K562 (cell line): ENCODE results near the gene EIF1B. TPM values are rescaled to one million over a fixed set of nuclear protein-coding genes. Genes with fewer than 3 reads are reported as not detected.

Experiments used
- CHD1 ChIP-seq: fragments of 200-600 bp; sonication (generic); IDR thresholded peaks from one replicate; pipeline ENCODE4 v1.6.1; 2012; ENCODE audit warnings: mild to moderate bottlenecking, moderate library complexity, low read length, inconsistent platforms
- EP300 ChIP-seq: IDR thresholded peaks from 2 replicates; pipeline ENCODE4 v1.6.1; 2012; ENCODE audit warnings: low read length, improper control_type of control experiment
- FOXJ2 ChIP-seq: fragments of 200-800 bp; sonication (Bioruptor generic); IDR thresholded peaks from 2 replicates; pipeline ENCODE4 v1.6.1; 2016; ENCODE audit warnings: missing genetic modification characterization, missing compliant biosample characterization
- FOXK2 ChIP-seq, 2 experiments: fragments of 450-650 bp; IDR thresholded peaks in 1 of 2; conservative IDR thresholded peaks in 1 of 2; 2 replicates each; pipeline ENCODE4 v1.6.1; 2016; ENCODE audit warnings: low read depth in 2 of 2, mild to moderate bottlenecking in 1 of 2
- HCFC1 ChIP-seq: IDR thresholded peaks from 2 replicates; pipeline ENCODE4 v1.6.1; 2012; ENCODE audit warnings: low read depth, low read length, improper control_type of control experiment
- HIVEP1 ChIP-seq: fragments of 250-450 bp; sonication (Bioruptor Pico); IDR thresholded peaks from 2 replicates; pipeline ENCODE4 v1.4.0; 2020; ENCODE audit warnings: mild to moderate bottlenecking
- HNRNPL ChIP-seq: fragments of 200-400 bp; formaldehyde crosslinking; IDR thresholded peaks from 2 replicates; pipeline ENCODE4 v1.6.1; 2017; ENCODE audit warnings: low read depth, mild to moderate bottlenecking, low read length
- HNRNPUL1 ChIP-seq: fragments of 200-400 bp; formaldehyde crosslinking; IDR thresholded peaks from 2 replicates; pipeline ENCODE4 v1.6.1; 2017; ENCODE audit warnings: low read length
- MYNN ChIP-seq, 2 experiments: sonication (generic); formaldehyde crosslinking in 1 of 2; IDR thresholded peaks; 2 replicates each; pipeline versions ENCODE4 v1.5.0 to v1.6.1; 2016 to 2020; ENCODE audit warnings: antibody characterized with exemption in 1 of 2, missing genetic modification reagents in 1 of 2
- NFE2 ChIP-seq: IDR thresholded peaks from 2 replicates; pipeline ENCODE4 v1.6.1; 2014; ENCODE audit warnings: antibody characterized with exemption, low read depth
- NFIX ChIP-seq: fragments of 250-450 bp; sonication (Bioruptor Pico); IDR thresholded peaks from 2 replicates; pipeline ENCODE4 v1.4.0; 2020; ENCODE audit warnings: low read depth, mild to moderate bottlenecking, moderate library complexity
- NFRKB ChIP-seq: fragments of 450-650 bp; IDR thresholded peaks from 2 replicates; pipeline ENCODE4 v1.6.1; 2016; ENCODE audit warnings: low read depth
- PCBP2 ChIP-seq: fragments of 200-400 bp; formaldehyde crosslinking; IDR thresholded peaks from 2 replicates; pipeline ENCODE4 v1.6.1; 2018; ENCODE audit warnings: low read length, low read depth, mild to moderate bottlenecking, moderate library complexity; ENCODE audit not compliant: poor library complexity, severe bottlenecking
- POLR2B ChIP-seq: fragments of 450-650 bp; IDR thresholded peaks from 2 replicates; pipeline ENCODE4 v1.6.1; 2018; ENCODE audit warnings: low read depth; ENCODE audit not compliant: partially characterized antibody
- PTTG1 ChIP-seq: fragments of 450-650 bp; IDR thresholded peaks from 2 replicates; pipeline ENCODE4 v1.6.1; 2016; ENCODE audit warnings: low read depth, mild to moderate bottlenecking, missing genetic modification characterization, missing compliant biosample characterization
- RCOR1 ChIP-seq, 2 experiments: IDR thresholded peaks; 2 replicates each; pipeline ENCODE4 v1.6.1; 2012; ENCODE audit warnings: low read depth in 2 of 2, low read length in 2 of 2, borderline replicate concordance in 1 of 2, improper control_type of control experiment in 1 of 2
- SIN3A ChIP-seq, 2 experiments: fragments of 150-350 bp in 1 of 2; IDR thresholded peaks; 2 replicates each; pipeline ENCODE4 v1.6.1; 2011 to 2016; ENCODE audit warnings: borderline replicate concordance in 2 of 2, low read depth in 2 of 2, low read length in 2 of 2, mild to moderate bottlenecking in 2 of 2, moderate library complexity in 2 of 2; ENCODE audit not compliant: control insufficient read depth in 1 of 2
- SIX5 ChIP-seq, 2 experiments: IDR thresholded peaks; 2 replicates each; pipeline ENCODE4 v1.6.1; 2011; ENCODE audit warnings: low read length in 2 of 2, borderline replicate concordance in 1 of 2, low read depth in 1 of 2, mild to moderate bottlenecking in 1 of 2, moderate library complexity in 1 of 2; ENCODE audit not compliant: insufficient read depth in 1 of 2
- SMC3 ChIP-seq: conservative IDR thresholded peaks from 2 replicates; pipeline ENCODE4 v1.6.1; 2011; ENCODE audit warnings: low read depth, low read length, improper control_type of control experiment; ENCODE audit not compliant: insufficient read depth
- SOX6 ChIP-seq: fragments of 450-650 bp; IDR thresholded peaks from 2 replicates; pipeline ENCODE4 v1.6.1; 2014; ENCODE audit warnings: mild to moderate bottlenecking
- TCF7 ChIP-seq: sonication (generic); IDR thresholded peaks from 2 replicates; pipeline ENCODE4 v1.6.1; 2016; ENCODE audit warnings: antibody characterized with exemption, borderline replicate concordance
- TCF7L2 ChIP-seq: fragments of 150-350 bp; IDR thresholded peaks from 2 replicates; pipeline ENCODE4 v1.6.1; 2016; ENCODE audit warnings: low read depth, mild to moderate bottlenecking, low read length, moderate library complexity
- ZNF143 ChIP-seq: sonication (generic); formaldehyde crosslinking; IDR thresholded peaks from 2 replicates; pipeline ENCODE4 v1.9.0; 2022; ENCODE audit warnings: mild to moderate bottlenecking, missing genetic modification reagents
- ZNF830 ChIP-seq: fragments of 250-450 bp; sonication (Bioruptor Pico); IDR thresholded peaks from 2 replicates; pipeline ENCODE4 v1.5.0; 2021; ENCODE audit warnings: mild to moderate bottlenecking
- polyA plus RNA-seq, 8 experiments: library from polyadenylated mRNA; depleted of rRNA in 4 of 8; stranded (reverse) in 5 of 8; unstranded in 3 of 8; fragments of >200 nt; fragmentation: Nextera tagmentation in 2 of 8; fragmentation: Illumina TruSeq in 1 of 8; extraction: Ambion mirVana in 2 of 8; extraction: Trizol in 1 of 8; gene quantifications; 2 replicates each; pipeline versions ENCODE4 v1.2.1 to v1.2.3, GENCODE V29; 2011 to 2014; ENCODE audit warnings: inconsistent platforms in 1 of 8, missing spikeins in 1 of 8
- total RNA-seq, 7 experiments: library from RNA; depleted of rRNA in 6 of 7; stranded (reverse); fragments of >200 nt in 6 of 7; fragmentation: Illumina TruSeq in 2 of 7; extraction: Trizol in 2 of 7; gene quantifications; 2 replicates each; pipeline versions ENCODE4 v1.2.1 to v1.2.3, GENCODE V29; 2011 to 2021; ENCODE audit warnings: low replicate concordance in 1 of 7
- TF ChIP-seq, protein P1 (sequence below): IDR thresholded peaks from 2 replicates; pipeline ENCODE4 v1.6.1; 2011; ENCODE audit warnings: borderline replicate concordance, low read depth, mild to moderate bottlenecking, moderate library complexity, low read length; ENCODE audit not compliant: insufficient read depth, poor library complexity, severe bottlenecking
- TF ChIP-seq, protein P2 (sequence below): IDR thresholded peaks from 3 replicates; pipeline ENCODE4 v1.6.1; 2011; ENCODE audit warnings: borderline replicate concordance, mild to moderate bottlenecking; ENCODE audit not compliant: insufficient read length, insufficient read depth

EIF1B gene
- total and polyA plus RNA-seq, 9 of the 15 experiments (the other 6 are each of a cell fraction or from before 2014, with no cell fraction given) = 18.1 to 184 (median 78.9) TPM

DNA sequence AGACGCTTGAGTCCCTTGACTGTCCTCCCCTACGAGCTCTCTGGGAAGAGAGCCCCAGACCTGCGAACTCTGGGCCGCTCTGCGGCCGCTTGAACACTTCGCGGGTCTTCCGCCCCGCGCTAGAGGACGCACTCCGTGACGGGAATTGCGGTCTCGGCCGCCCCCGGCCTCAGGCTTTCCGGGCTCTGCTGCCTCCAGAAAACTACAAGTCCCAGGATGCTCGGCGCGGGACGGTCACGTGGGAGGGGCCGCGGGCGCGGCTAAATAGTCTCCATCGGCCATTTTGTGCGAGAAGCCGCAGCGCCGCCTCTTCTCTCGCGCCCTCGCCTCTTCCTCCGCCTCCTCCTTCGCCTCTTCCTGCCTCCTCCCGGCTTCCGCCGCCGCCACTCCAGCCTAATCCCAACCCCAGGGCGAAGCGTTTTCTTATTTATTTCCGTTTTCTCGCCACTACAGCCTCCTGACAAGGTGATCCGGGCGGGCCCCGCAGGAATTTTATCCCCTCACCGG lies at the start of gene EIF1B (continued):
- TF ChIP-seq, protein P1, sequence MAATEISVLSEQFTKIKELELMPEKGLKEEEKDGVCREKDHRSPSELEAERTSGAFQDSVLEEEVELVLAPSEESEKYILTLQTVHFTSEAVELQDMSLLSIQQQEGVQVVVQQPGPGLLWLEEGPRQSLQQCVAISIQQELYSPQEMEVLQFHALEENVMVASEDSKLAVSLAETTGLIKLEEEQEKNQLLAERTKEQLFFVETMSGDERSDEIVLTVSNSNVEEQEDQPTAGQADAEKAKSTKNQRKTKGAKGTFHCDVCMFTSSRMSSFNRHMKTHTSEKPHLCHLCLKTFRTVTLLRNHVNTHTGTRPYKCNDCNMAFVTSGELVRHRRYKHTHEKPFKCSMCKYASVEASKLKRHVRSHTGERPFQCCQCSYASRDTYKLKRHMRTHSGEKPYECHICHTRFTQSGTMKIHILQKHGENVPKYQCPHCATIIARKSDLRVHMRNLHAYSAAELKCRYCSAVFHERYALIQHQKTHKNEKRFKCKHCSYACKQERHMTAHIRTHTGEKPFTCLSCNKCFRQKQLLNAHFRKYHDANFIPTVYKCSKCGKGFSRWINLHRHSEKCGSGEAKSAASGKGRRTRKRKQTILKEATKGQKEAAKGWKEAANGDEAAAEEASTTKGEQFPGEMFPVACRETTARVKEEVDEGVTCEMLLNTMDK = peak; percentile 100
- TF ChIP-seq FOXJ2 = no peak; the same call in 1 of the 2 replicates
- TF ChIP-seq SMC3 = peak; percentile 72
- peak in 1 of 2 experiments; percentile 74 for TF ChIP-seq FOXK2 (conservative IDR thresholded peaks at IDR 0.05 in 1 of 2, IDR thresholded peaks at IDR 0.05 in 1 of 2; ENCODE audit: low read depth in 2 of 2)
- TF ChIP-seq TCF7L2 = peak; percentile 65; the same call in 1 of the 2 replicates
- peak; percentile 30 to 64; a peak in 2 of 4 replicates for TF ChIP-seq SIN3A (IDR thresholded peaks at IDR 0.05; ENCODE audit: borderline replicate concordance in 2 of 2, control insufficient read depth in 1 of 2, low read depth in 2 of 2, low read length in 2 of 2)
- no peak for TF ChIP-seq CHD1
- TF ChIP-seq PTTG1 = no peak
- peak; percentile 41; the same call in 1 of the 2 replicates for TF ChIP-seq MYNN (IDR thresholded peaks at IDR 0.05)
- no peak for TF ChIP-seq MYNN (CRISPR knock-in tag; IDR thresholded peaks at IDR 0.05)
- peak; percentile 48 for TF ChIP-seq NFE2
- TF ChIP-seq HNRNPL = no peak
- TF ChIP-seq POLR2B = peak; percentile 89
- no peak for TF ChIP-seq HNRNPUL1
- TF ChIP-seq NFIX (CRISPR knock-in tag) = no peak
- TF ChIP-seq, protein P2, sequence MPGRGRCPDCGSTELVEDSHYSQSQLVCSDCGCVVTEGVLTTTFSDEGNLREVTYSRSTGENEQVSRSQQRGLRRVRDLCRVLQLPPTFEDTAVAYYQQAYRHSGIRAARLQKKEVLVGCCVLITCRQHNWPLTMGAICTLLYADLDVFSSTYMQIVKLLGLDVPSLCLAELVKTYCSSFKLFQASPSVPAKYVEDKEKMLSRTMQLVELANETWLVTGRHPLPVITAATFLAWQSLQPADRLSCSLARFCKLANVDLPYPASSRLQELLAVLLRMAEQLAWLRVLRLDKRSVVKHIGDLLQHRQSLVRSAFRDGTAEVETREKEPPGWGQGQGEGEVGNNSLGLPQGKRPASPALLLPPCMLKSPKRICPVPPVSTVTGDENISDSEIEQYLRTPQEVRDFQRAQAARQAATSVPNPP = no peak
- TF ChIP-seq NFRKB = peak; percentile 83; the same call in 1 of the 2 replicates
- TF ChIP-seq SIX5 (IDR thresholded peaks at IDR 0.05; ENCODE audit: borderline replicate concordance in 1 of 2, insufficient read depth in 1 of 2, low read depth in 1 of 2, low read length in 2 of 2) = peak; percentile 90 to 93
- TF ChIP-seq EP300 = peak; percentile 64
- peak; percentile 27 to 70; a peak in 3 of 4 replicates for TF ChIP-seq RCOR1 (IDR thresholded peaks at IDR 0.05; ENCODE audit: borderline replicate concordance in 1 of 2, low read depth in 2 of 2, low read length in 2 of 2)
- peak; percentile 80 for TF ChIP-seq ZNF830
- no peak; the same call in 1 of the 2 replicates for TF ChIP-seq HIVEP1 (CRISPR knock-in tag)
- TF ChIP-seq SOX6 = peak; percentile 74; the same call in 1 of the 2 replicates
- TF ChIP-seq ZNF143 = peak; percentile 97
- TF ChIP-seq TCF7 = peak; percentile 64; the same call in 1 of the 2 replicates
- TF ChIP-seq PCBP2 = no peak
- peak; percentile 99 for TF ChIP-seq HCFC1
